Articular chondrocyte of knee joint (primary cell): ENCODE results near the gene MYH9. TPM values are rescaled to one million over a fixed set of nuclear protein-coding genes. Genes with fewer than 3 reads are reported as not detected.

ENCODE experiments used
- small RNA-seq: library from RNA; depleted of rRNA; stranded (forward); fragments of <200 nt; gene quantifications from one replicate; pipeline ENCODE3, GENCODE V24; 2012
- total RNA-seq: library from RNA; depleted of rRNA; stranded (reverse); fragments of >200 nt; gene quantifications from 2 replicates; pipeline ENCODE4 v1.2.3, GENCODE V29; 2012

The MYH9 gene
- 502 and 538 TPM in 2 replicates for total RNA-seq

DNA sequence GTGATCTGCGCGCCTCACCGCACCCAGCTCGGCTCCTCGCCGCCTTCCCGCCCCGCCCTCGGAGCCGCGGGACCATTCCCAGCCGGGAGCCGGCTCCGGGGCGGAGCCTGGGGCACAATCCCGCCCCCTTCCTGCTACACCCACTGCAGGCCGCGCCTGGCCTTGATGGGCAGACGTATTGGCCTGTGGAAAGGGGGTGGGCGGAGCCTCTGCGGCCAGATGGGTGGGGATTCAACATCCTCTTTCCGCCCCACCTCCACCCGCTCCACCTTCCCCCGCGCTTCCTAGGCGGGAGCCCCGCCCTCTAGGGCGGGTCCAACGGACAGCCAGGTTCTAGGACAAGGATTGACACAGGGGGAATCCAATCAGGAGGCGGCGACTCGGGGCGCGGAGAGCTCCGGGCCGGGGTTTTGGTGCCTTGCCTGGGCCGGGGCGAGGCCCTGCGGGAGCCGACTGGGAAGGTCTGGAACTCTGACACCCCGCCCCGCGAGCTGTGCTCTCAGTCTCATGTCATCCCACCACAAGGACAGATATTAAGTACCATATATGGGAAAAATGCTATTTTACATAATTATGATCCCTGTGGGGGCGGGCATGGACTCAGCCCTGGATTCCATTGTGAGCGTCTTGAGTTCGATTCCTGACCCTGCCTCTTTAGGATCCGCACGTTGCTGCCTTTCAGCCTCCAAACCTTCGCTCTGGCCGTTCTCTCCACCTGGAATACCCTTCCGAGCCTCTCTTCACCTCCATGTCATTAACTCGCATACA is at the start of gene MYH9:
MYH9 (minus strand) TSS at position 9 of the 768 bp plus-strand sequence. CDS start 38,731 bp downstream, outside the sequence.

DNA sequence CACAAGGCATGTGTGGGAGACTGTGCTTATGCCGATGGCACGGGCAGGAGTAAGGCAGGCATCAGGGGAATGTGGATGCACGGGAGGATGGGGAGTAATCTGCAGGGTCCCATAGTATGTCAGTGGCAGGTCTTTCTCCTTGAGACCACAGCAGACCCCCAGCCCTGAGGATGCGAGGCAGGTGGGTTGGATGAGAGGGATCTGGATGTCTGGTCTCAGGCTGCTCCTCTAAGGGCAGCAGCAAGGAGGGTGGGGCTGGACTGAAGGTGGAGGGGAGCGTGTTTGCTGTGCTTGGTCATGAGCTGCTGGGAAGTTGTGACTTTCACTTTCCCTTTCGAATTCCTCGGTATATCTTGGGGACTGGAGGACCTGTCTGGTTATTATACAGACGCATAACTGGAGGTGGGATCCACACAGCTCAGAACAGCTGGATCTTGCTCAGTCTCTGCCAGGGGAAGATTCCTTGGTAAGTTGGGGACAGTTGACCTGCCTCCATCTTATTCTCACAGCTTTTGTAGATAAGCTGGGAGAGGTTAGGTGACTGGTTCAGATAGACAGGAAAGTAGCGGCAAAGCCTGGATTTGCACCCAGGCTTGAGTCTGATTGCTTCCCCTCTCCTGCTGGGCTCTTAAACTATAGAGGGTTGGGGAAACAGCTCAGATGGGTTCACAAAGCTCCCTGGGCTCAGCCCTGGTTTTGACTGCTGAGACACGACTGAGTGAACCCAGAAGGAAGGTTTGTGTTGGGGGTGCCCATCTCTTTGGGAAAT is 134.8 kb downstream of the MYH9 start, which contains the start of gene APOL1:
APOL1 (plus strand) TSS at position 380 of the 769 bp plus-strand sequence. CDS start 1,823 bp downstream, outside the sequence.

DNA sequence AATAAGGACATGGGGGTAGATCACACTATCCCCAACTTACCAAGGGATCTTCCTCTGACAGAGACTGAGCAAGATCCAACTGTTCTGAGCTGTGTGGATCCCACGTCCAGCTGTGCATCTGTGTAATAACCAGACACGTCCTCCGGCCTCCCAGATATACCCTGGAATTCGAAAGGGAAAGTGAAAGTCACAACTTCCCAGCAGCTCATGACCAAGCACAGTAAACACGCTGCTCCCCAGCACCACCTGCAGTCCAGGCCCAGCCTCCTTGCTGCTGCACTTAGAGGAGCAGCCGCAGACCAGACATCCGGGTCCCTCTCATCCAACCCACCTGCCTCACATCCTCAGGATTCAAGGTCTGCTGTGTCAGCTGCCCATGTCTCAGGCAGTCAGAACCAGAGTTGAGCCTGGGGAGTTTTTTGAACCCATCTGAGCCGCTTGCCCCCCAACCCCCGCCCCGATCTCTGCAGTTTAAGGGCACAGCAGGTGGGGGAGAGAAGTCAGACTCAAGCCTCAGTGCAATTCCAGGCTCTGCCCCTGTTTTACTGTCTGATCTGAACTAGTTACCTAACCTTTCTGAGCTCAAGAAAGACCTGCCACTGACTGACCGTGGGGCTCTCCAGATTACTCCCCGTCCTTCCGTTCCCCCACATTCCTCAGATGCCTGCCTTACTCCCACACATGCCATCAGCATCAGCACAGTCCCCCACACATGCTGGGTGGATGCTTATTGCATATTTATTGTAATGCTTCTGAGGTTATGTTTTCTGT is 148.2 kb downstream of the MYH9 start, which contains the start of gene APOL2:
APOL2 (minus strand) TSS at position 127 of the 771 bp plus-strand sequence. CDS start 6,365 bp downstream, outside the sequence.

Small RNAs within 50 kb of the gene (small RNA-seq; reads per million reads assigned to genes)
- not detected for gene MIR6819

Other genes starting within 250 kb of the MYH9 start
- 37.0 and 39.8 TPM in 2 replicates for gene APOL3, start 227.2 kb downstream of the MYH9 start, total RNA-seq
- 0.11 and 0.52 TPM in 2 replicates for gene APOL4, start 186.2 kb downstream of the MYH9 start, total RNA-seq
- 62.3 TPM in 2 replicates for gene APOL2, start 148.4 kb downstream of the MYH9 start, total RNA-seq
- gene APOL1, start 134.8 kb downstream of the MYH9 start, total RNA-seq, result 29.0 and 33.4 TPM in 2 replicates
- gene TXN2, start 93.7 kb upstream of the MYH9 start, total RNA-seq, result 34.6 and 36.6 TPM in 2 replicates
- 13.2 and 16.3 TPM in 2 replicates for gene FOXRED2, start 119.1 kb upstream of the MYH9 start, total RNA-seq
- gene EIF3D, start 141.2 kb upstream of the MYH9 start, total RNA-seq, result 316 and 334 TPM in 2 replicates